Measurements from ENCODE around the gene SMIM35. TPM values are rescaled to one million over a fixed set of nuclear protein-coding genes. Genes with fewer than 3 reads are reported as not detected.
"Not testable (repeated sequence)": the region's sequence is repeated elsewhere in the genome, so short reads cannot be mapped to it uniquely, and the experiment has no call there.

Gene SMIM35
- total and polyA plus RNA-seq, 2 of the 13 experiments (the other 11 are each of a cell fraction or from before 2014, with no cell fraction given), result not detected

DNA sequence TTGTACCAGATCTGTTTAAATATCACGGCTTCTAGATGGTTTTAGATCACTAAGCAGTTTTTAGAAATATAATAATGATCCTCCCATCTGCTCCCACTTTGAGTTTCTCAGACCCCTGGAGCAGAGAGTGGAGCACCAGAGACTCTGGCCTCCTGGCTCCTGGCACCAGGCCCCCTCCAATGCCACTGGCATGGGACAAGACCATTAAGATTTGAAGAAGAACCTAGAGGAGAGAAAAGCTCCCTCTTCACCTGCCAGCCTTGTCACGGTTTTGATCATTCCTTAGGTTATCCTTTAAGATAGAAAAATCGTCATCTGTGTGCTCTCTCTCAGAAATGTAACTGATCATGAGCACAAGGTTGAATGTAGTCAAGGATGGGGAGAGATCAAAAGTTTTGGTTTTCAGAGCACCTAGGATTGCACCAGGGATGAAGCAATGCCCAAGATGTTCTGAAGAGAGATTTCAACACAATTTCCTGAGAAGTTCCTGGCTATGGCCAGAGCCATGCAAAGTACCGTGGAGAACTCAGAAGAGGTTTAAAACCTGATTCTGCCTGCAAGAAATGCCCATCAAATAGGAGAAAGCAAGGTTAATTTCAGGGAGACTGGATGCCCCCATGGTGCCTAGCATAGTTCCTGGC, 78.4 kb downstream of the SMIM35 start:
- DNase-seq (ENCODE audit: low spot score) (no peak), ATAC-seq (no peak), FAIRE-seq (no peak)
- intact Hi-C loops (cut with micrococcal nuclease; ENCODE audit: unreplicated experiment), result no loop called here
- WGBS (ENCODE audit: low lambda C conversion rate), result 6% methylated on average over 4 of the region's 4 CpGs
- CTCF ChIA-PET (ENCODE audit: low intra/inter-chr PET ratio, low total read pairs), result no interaction called here
- no TSS peak for BruUV-seq (replicated peaks)
- Histone ChIP-seq H3K4me3 (replicated peaks in 1 of 3; ENCODE audit: insufficient read depth in 1 of 3, low read depth in 2 of 3, low read length in 3 of 3) (no peak overlapping the region), H3K9ac (ENCODE audit: insufficient read depth, low read depth, low read length) (no peak overlapping the region), H3K79me2 (ENCODE audit: insufficient read depth, low read length) (no peaks in the 10 kb centered on the region), H3K36me3 (replicated peaks in 1 of 2; ENCODE audit: control insufficient read depth in 1 of 2, insufficient read depth in 2 of 2, low read length in 2 of 2) (no peaks in the 10 kb centered on the region), H3K4me2 (ENCODE audit: low read depth, low read length) (no peak overlapping the region), H3K27ac (ENCODE audit: extremely low read length, insufficient read depth, low read length) (no peak overlapping the region), H3K9me3 (ENCODE audit: low read length) (no peaks in the 10 kb centered on the region), H2AFZ (ENCODE audit: low read length) (no peak overlapping the region), H3K4me1 (ENCODE audit: insufficient read depth, low read length) (peaks cover 15% of the 10 kb centered on the region), H3K27me3 (ENCODE audit: control insufficient read depth in 1 of 2, insufficient read depth in 2 of 2, low read length in 2 of 2) (peaks cover 5 to 25% of the 10 kb centered on the region in 2 experiments; a peak in 3 of 5 replicates), H4K20me1 (ENCODE audit: insufficient read depth, low read length) (no peaks in the 10 kb centered on the region)
- in situ Hi-C loops (cut with HindIII; ENCODE audit: extremely low pct_ligation_motif_present, low pct_unique_long_range_greater_than_20kb), result no loop called here
- POLR2A ChIA-PET, result no interaction called here
- TF ChIP-seq NONO (IDR thresholded peaks at IDR 0.05), result no peak
- no peak for TF ChIP-seq NONO (CRISPR knock-in tag; conservative IDR thresholded peaks at IDR 0.05)
- 0 out of 2 replicates have a peak, but pooled peaks have one; percentile 9 for TF ChIP-seq CEBPB (IDR thresholded peaks at IDR 0.05; ENCODE audit: borderline replicate concordance, low read depth, low read length)
- TF ChIP-seq FOXK2 (IDR thresholded peaks at IDR 0.05), result no peak
- TF ChIP-seq, protein P1, sequence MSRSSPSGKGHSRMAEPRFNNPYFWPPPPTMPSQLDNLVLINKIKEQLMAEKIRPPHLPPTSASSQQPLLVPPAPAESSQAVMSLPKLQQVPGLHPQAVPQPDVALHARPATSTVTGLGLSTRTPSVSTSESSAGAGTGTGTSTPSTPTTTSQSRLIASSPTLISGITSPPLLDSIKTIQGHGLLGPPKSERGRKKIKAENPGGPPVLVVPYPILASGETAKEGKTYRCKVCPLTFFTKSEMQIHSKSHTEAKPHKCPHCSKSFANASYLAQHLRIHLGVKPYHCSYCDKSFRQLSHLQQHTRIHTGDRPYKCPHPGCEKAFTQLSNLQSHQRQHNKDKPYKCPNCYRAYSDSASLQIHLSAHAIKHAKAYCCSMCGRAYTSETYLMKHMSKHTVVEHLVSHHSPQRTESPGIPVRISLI (CRISPR knock-in tag; IDR thresholded peaks at IDR 0.05; ENCODE audit: borderline replicate concordance), result no peak
- TF ChIP-seq ZFP1 (CRISPR knock-in tag; IDR thresholded peaks at IDR 0.05), result no peak

DNA sequence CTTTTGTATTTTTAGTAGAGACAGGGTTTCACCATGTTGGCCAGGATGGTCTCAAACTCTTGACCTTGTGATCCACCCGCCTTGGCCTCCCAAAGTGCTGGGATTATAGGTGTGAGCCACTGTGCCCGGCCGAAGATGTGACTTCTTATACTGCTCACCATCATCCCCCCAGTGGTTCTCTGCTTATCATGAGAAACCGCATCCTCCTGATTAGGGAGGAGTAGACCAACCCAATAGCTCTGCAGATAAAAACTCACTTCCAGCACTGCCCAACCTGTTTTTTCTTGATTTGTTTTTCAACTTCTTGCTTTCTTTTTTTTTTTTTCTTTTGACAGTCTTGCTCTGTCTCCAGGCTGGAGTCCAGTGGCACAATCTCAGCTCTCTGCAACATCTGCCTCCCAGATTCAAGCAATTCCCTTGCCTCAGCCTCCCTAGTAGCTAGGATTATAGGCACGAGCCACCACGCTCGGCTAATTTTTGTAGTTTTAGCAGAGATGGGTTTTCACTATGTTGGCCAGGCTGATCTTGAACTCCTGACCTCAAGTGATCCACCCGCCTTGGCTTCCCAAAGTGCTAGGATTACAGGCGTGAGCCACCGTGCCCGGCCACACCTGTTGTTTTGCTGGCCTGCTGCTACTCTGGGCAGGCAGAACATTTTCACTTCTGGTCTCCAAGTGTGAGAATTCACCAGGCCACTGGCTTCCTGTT, 79.0 kb downstream of the SMIM35 start:
- CTCF ChIA-PET (ENCODE audit: low intra/inter-chr PET ratio, low total read pairs), result not testable (repeated sequence)

More for the DNA sequence above, 79.0 kb downstream of the SMIM35 start:
- FAIRE-seq; ATAC-seq; BruUV-seq (replicated peaks); intact Hi-C loops (cut with micrococcal nuclease; ENCODE audit: unreplicated experiment); in situ Hi-C loops (cut with HindIII; ENCODE audit: extremely low pct_ligation_motif_present, low pct_unique_long_range_greater_than_20kb); H3K9ac ChIP-seq (ENCODE audit: insufficient read depth, low read depth, low read length); H3K9me3 ChIP-seq (ENCODE audit: low read length); H3K36me3 ChIP-seq (replicated peaks in 1 of 2; ENCODE audit: control insufficient read depth in 1 of 2, insufficient read depth in 2 of 2, low read length in 2 of 2); H3K4me3 ChIP-seq (replicated peaks in 1 of 3; ENCODE audit: insufficient read depth in 1 of 3, low read depth in 2 of 3, low read length in 3 of 3); DNase-seq (ENCODE audit: low spot score); H3K4me2 ChIP-seq (ENCODE audit: low read depth, low read length); H3K79me2 ChIP-seq (ENCODE audit: insufficient read depth, low read length); POLR2A ChIA-PET; H4K20me1 ChIP-seq (ENCODE audit: insufficient read depth, low read length); H2AFZ ChIP-seq (ENCODE audit: low read length); H3K27ac ChIP-seq (ENCODE audit: extremely low read length, insufficient read depth, low read length): not testable (repeated sequence)
- Histone ChIP-seq H3K27me3 (ENCODE audit: control insufficient read depth in 1 of 2, insufficient read depth in 2 of 2, low read length in 2 of 2) (peaks cover 5 to 25% of the 10 kb centered on the region in 2 experiments; a peak in 3 of 5 replicates), H3K4me1 (ENCODE audit: insufficient read depth, low read length) (peaks cover 15% of the 10 kb centered on the region)
- WGBS (ENCODE audit: low lambda C conversion rate), result 57% methylated on average over 11 of the region's 11 CpGs
